Endothelial cell of umbilical vein (primary cell): ENCODE measurements around the gene PTGDS. TPM values are rescaled to one million over a fixed set of nuclear protein-coding genes. Genes with fewer than 3 reads are reported as not detected.

Source experiments
- BruUV-seq: library from RNA; stranded (reverse); fragments of 400-500 nt; replicated peaks from 2 replicates; lab custom pipeline; 2021; lab: Mats Ljungman, UMichigan
- CTCF ChIA-PET: fragments of 300-600, 350-600 bp; sonication (Branson Sonifier 250); formaldehyde crosslinking; loops from one replicate; lab custom pipeline; 2021; ENCODE audit warnings: antibody characterized with exemption, inconsistent platforms; lab: Charles Lee
- POLR2A ChIA-PET: fragments of 300-600, 350-600 bp; sonication (Branson Sonifier 250); formaldehyde crosslinking; loops from one replicate; lab custom pipeline; 2021; ENCODE audit warnings: antibody characterized with exemption, inconsistent platforms; lab: Charles Lee
- DNase-seq: peaks from one replicate; pipeline ENCODE4 v3.0.0-alpha.2; 2011; ENCODE audit warnings: low read depth, low spot score
- FAIRE-seq: peaks from 2 replicates; lab custom pipeline; 2011; peaks lifted over from hg19 to GRCh38; lab: Jason Lieb, UNC
- H2AFZ ChIP-seq: 2 replicates; pipeline ENCODE4 v1.6.0; 2012; ENCODE audit warnings: low read depth, low read length, control low read depth, inconsistent platforms
- H3K27ac ChIP-seq: 2 replicates; pipeline ENCODE4 v1.5.1; 2011; ENCODE audit warnings: low read depth, mild to moderate bottlenecking, control low read depth, low read length, moderate library complexity; ENCODE audit not compliant: insufficient read depth
- H3K27me3 ChIP-seq, 2 experiments: 2 replicates each; pipeline versions ENCODE4 v1.6.0 to v1.6.1; 2011; ENCODE audit warnings: low read length in 2 of 2, mixed read lengths in 1 of 2; ENCODE audit not compliant: control insufficient read depth in 2 of 2, insufficient read depth in 2 of 2
- H3K36me3 ChIP-seq, 2 experiments: 2 replicates in 1 of 2; 3 replicates in 1 of 2; pipeline ENCODE4 v1.5.1; 2011; ENCODE audit warnings: low read length in 2 of 2, mild to moderate bottlenecking in 1 of 2, moderate library complexity in 1 of 2; ENCODE audit not compliant: control insufficient read depth in 2 of 2, insufficient read depth in 2 of 2; ENCODE audit errors: extremely low read depth in 1 of 2
- H3K4me1 ChIP-seq: 3 replicates; pipeline ENCODE4 v1.5.1; 2011; ENCODE audit warnings: mild to moderate bottlenecking, low read length; ENCODE audit not compliant: control insufficient read depth, insufficient read depth; ENCODE audit errors: extremely low read depth
- H3K4me2 ChIP-seq: 2 replicates; pipeline ENCODE4 v1.6.1; 2011; ENCODE audit warnings: low read length, control low read depth, mixed read lengths; ENCODE audit not compliant: insufficient read depth
- H3K4me3 ChIP-seq, 3 experiments: fragments of 200-600 bp in 1 of 3; sonication (generic), shearing (Covaris generic) in 1 of 3; replicated peaks in 1 of 3; 2 replicates each; pipeline ENCODE4 v1.5.1; 2011 to 2016; ENCODE audit warnings: control low read depth in 3 of 3, low read length in 3 of 3, mild to moderate bottlenecking in 2 of 3, inconsistent platforms in 1 of 3, low read depth in 1 of 3, moderate library complexity in 1 of 3; ENCODE audit not compliant: insufficient read depth in 1 of 3
- H3K79me2 ChIP-seq: 2 replicates; pipeline ENCODE4 v1.6.0; 2012; ENCODE audit warnings: low read length, inconsistent platforms; ENCODE audit not compliant: control insufficient read depth, insufficient read depth
- H3K9ac ChIP-seq: replicated peaks from 2 replicates; pipeline ENCODE3; 2011; ENCODE audit warnings: low read length, control low read depth; ENCODE audit not compliant: insufficient read depth; ENCODE audit errors: extremely low read depth
- H3K9me1 ChIP-seq: replicated peaks from 3 replicates; pipeline ENCODE4 v1.6.0; 2011; ENCODE audit warnings: mild to moderate bottlenecking, low read length; ENCODE audit not compliant: control insufficient read depth, insufficient read depth; ENCODE audit errors: extremely low read depth
- H3K9me3 ChIP-seq: replicated peaks from 2 replicates; pipeline ENCODE4 v1.5.1; 2012; ENCODE audit warnings: low read length, inconsistent platforms; ENCODE audit not compliant: control insufficient read depth, insufficient read depth
- H4K20me1 ChIP-seq: replicated peaks from 2 replicates; pipeline ENCODE3; 2011; ENCODE audit warnings: mild to moderate bottlenecking, low read length; ENCODE audit not compliant: control insufficient read depth, insufficient read depth; ENCODE audit errors: extremely low read depth
- CTCF ChIP-seq, 2 donors: IDR thresholded peaks; 1 replicate in 1 of 2; 2 replicates in 1 of 2; pipeline ENCODE4 v1.5.1; 2011; ENCODE audit warnings: low read length in 2 of 2, mild to moderate bottlenecking in 2 of 2, moderate library complexity in 2 of 2, control low read depth in 1 of 2, inconsistent platforms in 1 of 2, low read depth in 1 of 2; ENCODE audit not compliant: insufficient read depth in 1 of 2; ENCODE audit errors: extremely low read depth in 1 of 2
- EZH2 ChIP-seq: IDR thresholded peaks from 2 replicates; pipeline ENCODE4 v1.6.1; 2012; ENCODE audit warnings: borderline replicate concordance, low read depth, mild to moderate bottlenecking, moderate library complexity, low read length, inconsistent platforms; ENCODE audit not compliant: severe bottlenecking
- FOS ChIP-seq: IDR thresholded peaks from 2 replicates; pipeline ENCODE4 v1.6.1; 2011; ENCODE audit warnings: mild to moderate bottlenecking, low read length, moderate library complexity, borderline replicate concordance; ENCODE audit not compliant: insufficient read depth
- GATA2 ChIP-seq: IDR thresholded peaks from 2 replicates; pipeline ENCODE4 v1.7.0; 2011; ENCODE audit warnings: low read depth, mild to moderate bottlenecking, moderate library complexity, mixed read lengths, low read length; ENCODE audit not compliant: insufficient read length, insufficient read depth
- JUN ChIP-seq: IDR thresholded peaks from 2 replicates; pipeline ENCODE4 v1.6.1; 2011; ENCODE audit warnings: borderline replicate concordance, low read depth; ENCODE audit not compliant: insufficient read length, insufficient read depth
- MAX ChIP-seq: IDR thresholded peaks from 2 replicates; pipeline ENCODE4 v1.6.1; 2011; ENCODE audit not compliant: insufficient read depth, insufficient read length
- MYC ChIP-seq: IDR thresholded peaks from one replicate; pipeline ENCODE4 v1.6.1; 2011; ENCODE audit warnings: mild to moderate bottlenecking, low read depth, low read length
- POLR2A ChIP-seq: IDR thresholded peaks from 2 replicates; pipeline ENCODE4 v1.6.1; 2012; ENCODE audit warnings: low read depth, mild to moderate bottlenecking, control low read depth, low read length
- POLR2AphosphoS5 ChIP-seq: IDR thresholded peaks from 2 replicates; pipeline ENCODE4 v1.6.1; 2012; ENCODE audit warnings: low read depth, mild to moderate bottlenecking, control low read depth, low read length, moderate library complexity; ENCODE audit not compliant: insufficient read depth
- dilution Hi-C: fragments of 300-500 bp; cut with MboI; formaldehyde crosslinking; loops from one replicate; pipeline ENCODE4 v1.15.0; 2019; ENCODE audit warnings: low sequenced_read_pairs; ENCODE audit not compliant: extremely low pct_ligation_motif_present
- intact Hi-C: fragments of 100-400 bp; cut with micrococcal nuclease; formaldehyde crosslinking; loops from one replicate; pipeline ENCODE4 v1.10.0; 2022
- polyA plus RNA-seq, 4 experiments: library from polyadenylated mRNA; depleted of rRNA in 3 of 4; stranded (reverse) in 3 of 4; unstranded in 1 of 4; fragments of >200 nt; gene quantifications; 2 replicates each; pipeline versions ENCODE4 v1.2.1 to v1.2.3, GENCODE V29; 2011 to 2012; ENCODE audit warnings: missing spikeins in 1 of 4
- total RNA-seq: library from RNA; stranded (reverse); gene quantifications from 2 replicates; pipeline ENCODE4 v1.2.3, GENCODE V29; 2021

The PTGDS gene
- total and polyA plus RNA-seq, 2 donors (not counting 3 experiments of a cell fraction or from before 2014, with no cell fraction given) = not detected

GRCh38 chr9:137017071-137017470 lies 39.8 kb downstream of the PTGDS start:
- TF ChIP-seq EZH2 (no peak), POLR2A (no peak), POLR2AphosphoS5 (no peak), MYC (no peak), GATA2 (no peak), CTCF (IDR thresholded peaks at IDR 0.05; ENCODE audit: extremely low read depth in 1 of 2, insufficient read depth in 1 of 2, low read depth in 1 of 2, low read length in 2 of 2) (no peak), FOS (no peak), JUN (no peak), MAX (no peak)
- no peak overlapping the region for H3K4me2 ChIP-seq
- H3K9ac ChIP-seq = no peak overlapping the region
- DNase-seq (no peak), FAIRE-seq (no peak)
- H2AFZ ChIP-seq = no peak overlapping the region
- no peaks in the 10 kb centered on the region for H3K9me1 ChIP-seq
- no peaks in the 10 kb centered on the region for H3K27me3 ChIP-seq
- CTCF ChIA-PET = interaction anchor here (1.6 kb wide), 1 partner anchor 12 kb away, joined by 5 read pairs; no protein-coding TSS in a partner anchor
- no peaks in the 10 kb centered on the region for H3K36me3 ChIP-seq
- POLR2A ChIA-PET = no interaction called here
- no peak overlapping the region for H3K27ac ChIP-seq
- no peak overlapping the region for H3K4me3 ChIP-seq
- intact Hi-C loops = no loop called here
- BruUV-seq = no TSS peak
- dilution Hi-C loops = no loop called here
- H4K20me1 ChIP-seq = no peaks in the 10 kb centered on the region
- H3K4me1 ChIP-seq = no peaks in the 10 kb centered on the region
- H3K9me3 ChIP-seq = no peaks in the 10 kb centered on the region
- no peaks in the 10 kb centered on the region for H3K79me2 ChIP-seq
